GM06990 (cell line): ENCODE measurements around the gene ANO10.

ENCODE experiments used
- DNase-seq: peaks from one replicate; pipeline ENCODE4 v3.0.0-alpha.2; 2011; ENCODE audit not compliant: insufficient read length; ENCODE audit errors: extremely low read depth
- H3K27me3 ChIP-seq: replicated peaks from 2 replicates; pipeline ENCODE4 v1.6.0; 2011; ENCODE audit warnings: low read length; ENCODE audit not compliant: control insufficient read depth, insufficient read depth
- H3K36me3 ChIP-seq: 2 replicates; pipeline ENCODE4 v1.5.1; 2011; ENCODE audit warnings: low read length; ENCODE audit not compliant: control insufficient read depth, insufficient read depth
- H3K4me3 ChIP-seq: replicated peaks from 2 replicates; pipeline ENCODE4 v1.5.1; 2011; ENCODE audit warnings: low read depth, mild to moderate bottlenecking, control low read depth, low read length
- TF ChIP-seq, protein P1 (sequence below): IDR thresholded peaks from 2 replicates; pipeline ENCODE4 v1.5.1; 2011; ENCODE audit warnings: low read length, control low read depth, mild to moderate bottlenecking, inconsistent platforms; ENCODE audit not compliant: insufficient read depth, poor library complexity, severe bottlenecking

The ANO10 gene

DNA sequence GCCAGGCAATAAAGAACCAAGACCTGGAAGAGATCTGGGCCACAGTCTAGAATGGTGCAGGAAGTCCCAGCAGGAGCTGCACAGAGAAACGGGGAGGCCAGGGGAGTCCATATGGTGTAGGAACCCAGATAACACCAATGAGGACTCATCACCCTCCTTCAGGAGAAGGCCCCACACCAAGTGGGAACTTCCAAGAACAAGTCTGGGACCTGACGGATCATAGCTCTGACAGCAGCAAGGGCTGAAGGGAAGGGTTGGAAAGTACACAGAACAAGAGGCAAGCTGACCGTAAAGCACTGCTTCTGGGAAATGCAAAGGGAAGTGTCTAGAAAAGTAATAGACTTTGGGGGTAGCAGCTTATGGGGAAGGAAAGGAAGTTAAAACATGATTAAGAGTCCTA, 34.5 kb downstream of the ANO10 start:
- DNase-seq: no peak
- no peak overlapping the region for H3K4me3 ChIP-seq
- no peaks in the 10 kb centered on the region; the same call in 1 of the 2 replicates for H3K36me3 ChIP-seq
- TF ChIP-seq, protein P1, sequence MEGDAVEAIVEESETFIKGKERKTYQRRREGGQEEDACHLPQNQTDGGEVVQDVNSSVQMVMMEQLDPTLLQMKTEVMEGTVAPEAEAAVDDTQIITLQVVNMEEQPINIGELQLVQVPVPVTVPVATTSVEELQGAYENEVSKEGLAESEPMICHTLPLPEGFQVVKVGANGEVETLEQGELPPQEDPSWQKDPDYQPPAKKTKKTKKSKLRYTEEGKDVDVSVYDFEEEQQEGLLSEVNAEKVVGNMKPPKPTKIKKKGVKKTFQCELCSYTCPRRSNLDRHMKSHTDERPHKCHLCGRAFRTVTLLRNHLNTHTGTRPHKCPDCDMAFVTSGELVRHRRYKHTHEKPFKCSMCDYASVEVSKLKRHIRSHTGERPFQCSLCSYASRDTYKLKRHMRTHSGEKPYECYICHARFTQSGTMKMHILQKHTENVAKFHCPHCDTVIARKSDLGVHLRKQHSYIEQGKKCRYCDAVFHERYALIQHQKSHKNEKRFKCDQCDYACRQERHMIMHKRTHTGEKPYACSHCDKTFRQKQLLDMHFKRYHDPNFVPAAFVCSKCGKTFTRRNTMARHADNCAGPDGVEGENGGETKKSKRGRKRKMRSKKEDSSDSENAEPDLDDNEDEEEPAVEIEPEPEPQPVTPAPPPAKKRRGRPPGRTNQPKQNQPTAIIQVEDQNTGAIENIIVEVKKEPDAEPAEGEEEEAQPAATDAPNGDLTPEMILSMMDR: no peak
- H3K27me3 ChIP-seq: no peaks in the 10 kb centered on the region

DNA sequence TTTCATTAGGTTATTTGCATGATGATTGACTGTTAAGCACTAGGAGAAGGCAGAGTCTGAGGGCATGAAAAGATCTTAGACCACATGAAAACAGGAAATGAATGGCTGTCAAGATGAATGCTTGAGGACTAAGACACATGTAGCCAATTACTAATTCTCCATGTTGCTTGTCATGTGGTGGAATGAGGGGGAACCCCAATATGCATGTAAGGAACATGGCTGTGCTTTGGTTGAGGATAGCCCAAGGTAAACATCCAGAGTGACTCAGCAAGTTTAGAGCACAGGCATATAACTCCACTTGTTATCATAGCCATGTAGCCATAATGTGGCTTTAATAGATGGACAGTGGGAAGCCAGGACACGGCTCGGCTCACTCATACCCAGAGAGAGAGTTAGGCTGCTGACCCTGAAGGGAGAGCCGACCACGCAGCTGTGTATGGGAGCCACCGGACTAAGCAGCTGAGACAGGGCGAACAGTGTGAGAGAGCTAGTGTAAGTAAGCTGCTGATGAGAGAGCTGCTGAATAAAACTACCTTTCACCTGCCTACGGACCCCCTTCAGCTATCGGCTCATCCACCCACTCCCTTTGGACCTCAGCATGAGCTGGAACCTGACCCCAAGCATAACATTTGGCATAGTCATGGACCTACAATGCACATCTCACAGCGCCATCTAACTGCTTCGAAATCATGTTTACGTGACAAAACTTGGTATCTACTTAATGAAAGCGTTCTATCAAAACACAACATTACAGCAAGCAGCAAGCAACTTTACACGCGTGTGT, 37.6 kb downstream of the ANO10 start:
- Histone ChIP-seq H3K36me3 (no peaks in the 10 kb centered on the region; the same call in 1 of the 2 replicates), H3K4me3 (no peak overlapping the region), H3K27me3 (no peaks in the 10 kb centered on the region)
- no peak for DNase-seq
- TF ChIP-seq, protein P1: no peak

GRCh38 chr3:43583481-43583880, 38.3 kb downstream of the ANO10 start:
- Histone ChIP-seq H3K27me3 (no peaks in the 10 kb centered on the region), H3K4me3 (no peak overlapping the region), H3K36me3 (no peaks in the 10 kb centered on the region; the same call in 1 of the 2 replicates)
- TF ChIP-seq, protein P1: no peak
- no peak for DNase-seq

DNA sequence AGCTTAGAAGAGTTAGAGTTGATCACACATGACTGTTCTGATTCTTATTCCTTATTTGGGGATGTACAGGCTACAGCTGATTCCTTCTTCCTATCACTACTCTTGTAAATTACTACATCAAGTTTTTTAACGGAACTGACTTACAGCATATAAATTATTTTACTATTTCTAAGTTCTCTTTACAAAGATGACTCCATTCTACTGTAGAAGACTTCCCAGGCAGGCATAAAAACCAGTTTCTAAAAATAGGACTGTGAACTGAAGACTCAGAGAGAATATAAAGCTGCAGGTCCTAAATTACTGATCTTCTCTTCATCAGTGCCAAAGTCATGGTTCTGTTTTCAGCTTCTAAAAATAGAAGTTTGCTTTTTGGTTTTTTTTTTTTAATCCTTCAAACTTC, 38.9 kb downstream of the ANO10 start:
- Histone ChIP-seq H3K27me3 (no peaks in the 10 kb centered on the region), H3K4me3 (no peak overlapping the region), H3K36me3 (no peaks in the 10 kb centered on the region; the same call in 1 of the 2 replicates)
- no peak for DNase-seq
- TF ChIP-seq, protein P1: no peak

DNA sequence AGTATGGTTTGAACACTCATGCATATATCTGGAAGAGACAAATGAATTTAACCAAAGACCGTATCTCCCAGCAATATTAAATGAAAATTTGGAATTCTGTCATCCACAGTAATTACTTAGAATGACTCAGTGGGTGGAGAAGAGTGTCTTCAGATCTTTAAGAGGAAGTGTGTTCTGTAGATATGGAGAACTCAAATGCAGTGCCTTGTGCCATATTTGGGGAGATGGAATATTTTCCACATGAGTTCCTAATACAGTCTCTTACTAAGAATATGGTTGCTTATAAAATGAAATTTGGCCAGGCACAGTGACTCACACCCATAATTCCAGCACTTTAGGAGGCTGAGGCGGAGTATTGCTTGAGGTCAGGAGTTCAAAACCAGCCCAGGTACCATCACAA, 40.5 kb downstream of the ANO10 start:
- TF ChIP-seq, protein P1: no peak
- no peak overlapping the region for H3K4me3 ChIP-seq
- H3K27me3 ChIP-seq: no peaks in the 10 kb centered on the region
- H3K36me3 ChIP-seq: no peaks in the 10 kb centered on the region; the same call in 1 of the 2 replicates
- no peak for DNase-seq
